Small intestine (tissue), 7 donors: ENCODE data around the gene IFNAR2. TPM values are rescaled to one million over a fixed set of nuclear protein-coding genes. Genes with fewer than 3 reads are reported as not detected.

Experiments used
- DNase-seq, 2 donors: peaks; one replicate each; pipeline versions ENCODE4 v3.0.0 to v3.0.0-alpha.2; 2013
- FAIRE-seq: peaks from 2 replicates; lab custom pipeline; 2012; peaks lifted over from hg19 to GRCh38; lab: Jason Lieb, UNC
- H3K27ac ChIP-seq, 3 donors: one replicate each; pipeline ENCODE4 v1.5.1; 2013; ENCODE audit warnings: low read length in 2 of 3, mild to moderate bottlenecking in 2 of 3, control low read depth in 1 of 3, inconsistent platforms in 1 of 3, low read depth in 1 of 3, moderate library complexity in 1 of 3
- H3K27me3 ChIP-seq, 3 donors: one replicate each; pipeline ENCODE4 v1.6.1; 2013; ENCODE audit warnings: low read length in 3 of 3, inconsistent platforms in 1 of 3; ENCODE audit not compliant: control insufficient read depth in 3 of 3, insufficient read depth in 3 of 3
- H3K36me3 ChIP-seq, 3 donors: one replicate each; pipeline ENCODE4 v1.6.1; 2013; ENCODE audit warnings: low read length in 3 of 3, inconsistent platforms in 1 of 3, low read depth in 1 of 3, mild to moderate bottlenecking in 1 of 3, moderate library complexity in 1 of 3; ENCODE audit not compliant: control insufficient read depth in 3 of 3, insufficient read depth in 2 of 3
- H3K4me1 ChIP-seq, 3 donors: one replicate each; pipeline ENCODE4 v1.6.1; 2013; ENCODE audit warnings: low read length in 2 of 3, inconsistent platforms in 1 of 3, low read depth in 1 of 3, mild to moderate bottlenecking in 1 of 3, moderate library complexity in 1 of 3; ENCODE audit not compliant: control insufficient read depth in 3 of 3, insufficient read depth in 2 of 3
- H3K4me3 ChIP-seq, 3 donors: one replicate each; pipeline ENCODE4 v1.5.1; 2013; ENCODE audit warnings: low read length in 3 of 3, control low read depth in 1 of 3, inconsistent platforms in 1 of 3, low read depth in 1 of 3, mild to moderate bottlenecking in 1 of 3, moderate library complexity in 1 of 3
- H3K9me3 ChIP-seq, 2 donors: one replicate each; pipeline ENCODE4 v1.6.1; 2013; ENCODE audit warnings: low read depth in 1 of 2, low read length in 1 of 2; ENCODE audit not compliant: control insufficient read depth in 2 of 2, insufficient read depth in 1 of 2
- WGBS, 3 donors: extraction: QIAGEN DNeasy Blood & Tissue Kit; methylation state at CpG; one replicate each; pipeline ENCODE4 v1.1.7; 2013; 5-methylcytosine and 5-hydroxymethylcytosine counted together
- polyA plus RNA-seq, 4 donors: library from polyadenylated mRNA; stranded (reverse) in 3 of 4; unstranded in 1 of 4; fragments of 200-250 nt in 3 of 4; fragments of 120-200 nt in 1 of 4; gene quantifications; one replicate each; pipeline versions ENCODE4 v1.2.1 to v1.2.3, GENCODE V29; 2013
- donor health status: healthy with polysubstance abuse.
- donor health status: control.
- donor health status: control.
- donor health status: Bipolar disorder and iron deficiency.
- donor health status: healthy.

IFNAR2 gene
- polyA plus RNA-seq, 4 donors = 4.9 to 29.7 (median 14.2) TPM

DNA sequence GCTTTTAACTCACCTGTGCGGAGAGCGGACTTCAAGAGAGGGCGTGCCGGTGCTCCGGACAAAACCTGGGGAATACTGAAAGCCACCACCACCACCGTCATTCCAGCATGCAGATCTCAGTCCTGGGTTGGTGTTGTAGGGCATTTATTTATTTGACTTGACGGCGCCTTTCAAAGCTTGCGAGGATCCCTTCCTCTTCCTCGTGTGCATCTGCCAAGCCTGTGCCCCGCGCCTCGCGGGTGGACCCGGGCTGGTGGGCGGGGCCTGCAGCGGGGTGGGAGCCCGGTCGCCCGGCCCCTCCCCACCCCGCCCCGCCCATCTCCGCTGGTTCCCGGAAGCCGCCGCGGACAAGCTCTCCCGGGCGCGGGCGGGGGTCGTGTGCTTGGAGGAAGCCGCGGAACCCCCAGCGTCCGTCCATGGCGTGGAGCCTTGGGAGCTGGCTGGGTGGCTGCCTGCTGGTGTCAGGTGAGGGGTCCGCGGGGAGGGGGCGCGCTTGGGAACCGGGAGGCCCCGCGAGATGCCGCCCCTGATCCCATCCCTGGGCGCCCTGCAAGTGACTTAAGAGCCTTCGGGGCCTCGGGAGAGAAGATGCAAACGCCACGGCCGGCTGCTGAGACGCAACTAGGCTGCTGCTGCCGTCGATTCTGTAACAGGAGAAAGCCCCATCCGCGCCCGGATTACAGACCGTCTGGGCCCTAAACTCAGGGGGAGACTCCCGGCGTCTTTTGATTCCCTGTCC, 36.5 kb downstream of the IFNAR2 start, which contains the start of gene IL10RB:
Gene IL10RB (plus strand): TSS at position 318 of the 739 bp plus-strand sequence. CDS start 99 bp downstream, at position 417.
- 1 to 3% (median 1%) methylated on average over 38 to 60 of the region's 60 CpGs for WGBS, 3 donors
- DNase-seq = peak; percentile 81 to 91
- Histone ChIP-seq H3K27me3 (no peaks in the 10 kb centered on the region), H3K4me1 (peaks cover 4 to 26% (median 17%) of the 10 kb centered on the region in 3 donors), H3K9me3 (no peaks in the 10 kb centered on the region), H3K4me3 (peak within 1 kb of the TSS; percentile 84 to 99 (median 86)), H3K36me3 (peaks cover 0 to 50% (median 9%) of the 10 kb centered on the region in 3 donors), H3K27ac (peak within 1 kb of the TSS; percentile 70 to 96 (median 94))
- no peak for FAIRE-seq

DNA sequence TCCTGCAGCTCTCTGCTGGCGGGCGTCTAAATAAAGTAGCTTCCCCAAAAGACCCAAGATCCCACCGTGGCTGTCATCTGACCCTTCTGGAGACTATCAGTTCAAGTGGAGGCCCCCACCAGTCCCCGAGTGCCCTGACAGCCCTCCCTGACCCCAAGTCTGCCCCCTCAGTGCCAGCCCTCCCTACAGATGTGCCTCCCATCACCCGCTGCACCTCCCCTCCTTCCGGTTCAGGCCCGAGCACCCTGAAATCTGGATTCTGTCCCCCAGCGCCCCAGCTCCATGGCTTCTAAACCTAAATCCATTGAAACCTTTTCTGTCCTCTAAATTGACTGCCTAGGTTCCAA, 37.0 kb downstream of the IFNAR2 start:
- no peaks in the 10 kb centered on the region for H3K9me3 ChIP-seq
- no peaks in the 10 kb centered on the region for H3K27me3 ChIP-seq
- peak; percentile 23 to 51 for DNase-seq
- peaks cover 0 to 47% (median 10%) of the 10 kb centered on the region in 3 donors for H3K36me3 ChIP-seq
- peaks cover 4 to 26% (median 17%) of the 10 kb centered on the region in 3 donors for H3K4me1 ChIP-seq
- peak overlapping the region; percentile 84 to 99 (median 86) for H3K4me3 ChIP-seq
- WGBS, 3 donors = 2 to 3% (median 2%) methylated on average over 8 of the region's 8 CpGs
- H3K27ac ChIP-seq = peak overlapping the region; percentile 70 to 96 (median 94)
- no peak for FAIRE-seq

DNA sequence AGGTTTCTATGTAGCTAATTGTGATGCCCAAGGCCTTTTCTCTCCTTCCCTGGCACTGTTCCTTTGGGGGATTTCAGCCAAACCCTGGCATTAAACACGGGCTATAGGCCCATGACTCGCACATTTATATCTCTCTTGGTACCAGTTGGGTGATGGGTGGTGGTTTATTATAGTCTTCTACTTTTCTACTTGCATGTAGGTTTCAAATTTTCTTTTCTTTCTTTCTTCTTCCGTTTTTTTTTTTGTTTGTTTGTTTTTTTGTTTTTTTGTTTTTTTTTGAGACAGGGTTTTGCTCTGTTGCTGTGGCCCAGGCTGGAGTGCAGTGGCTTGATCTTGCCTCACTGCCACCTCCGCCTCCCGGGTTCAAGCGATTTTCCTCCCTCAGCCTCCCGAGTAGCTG, 37.5 kb downstream of the IFNAR2 start:
- Histone ChIP-seq H3K36me3 (peaks cover 0 to 45% (median 10%) of the 10 kb centered on the region in 3 donors), H3K4me3 (peak overlapping the region; percentile 84 to 99 (median 86)), H3K27ac (peak overlapping the region; percentile 77 to 96 (median 94)), H3K27me3 (no peaks in the 10 kb centered on the region), H3K9me3 (no peaks in the 10 kb centered on the region), H3K4me1 (peaks cover 4 to 26% (median 17%) of the 10 kb centered on the region in 3 donors)
- FAIRE-seq (no peak), DNase-seq (peak in 1 of 2 donors; percentile 6)
- 65 to 73% (median 68%) methylated on average over 7 of the region's 7 CpGs for WGBS, 3 donors

DNA sequence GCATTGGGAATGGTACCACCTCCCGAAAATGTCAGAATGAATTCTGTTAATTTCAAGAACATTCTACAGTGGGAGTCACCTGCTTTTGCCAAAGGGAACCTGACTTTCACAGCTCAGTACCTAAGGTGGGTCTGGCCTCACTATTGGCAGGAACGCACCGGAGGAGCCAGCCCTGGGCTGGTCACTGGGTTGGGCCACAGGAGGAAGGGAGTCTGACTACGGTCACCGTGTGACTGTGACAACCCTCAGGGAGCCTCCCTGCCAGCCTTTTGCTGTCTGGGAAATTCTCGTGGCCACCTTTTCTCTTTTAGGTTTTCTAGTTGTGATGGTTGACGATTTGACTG, 38.6 kb downstream of the IFNAR2 start:
- Histone ChIP-seq H3K4me1 (peaks cover 4 to 26% (median 17%) of the 10 kb centered on the region in 3 donors), H3K9me3 (no peaks in the 10 kb centered on the region), H3K4me3 (no peak overlapping the region), H3K36me3 (peaks cover 0 to 41% (median 9%) of the 10 kb centered on the region in 3 donors), H3K27ac (peak overlapping the region; percentile 77 to 96 (median 77)), H3K27me3 (no peaks in the 10 kb centered on the region)
- no peak for FAIRE-seq
- peak; percentile 22 to 23 for DNase-seq
- 74 to 81% (median 78%) methylated on average over 7 of the region's 7 CpGs for WGBS, 3 donors

DNA sequence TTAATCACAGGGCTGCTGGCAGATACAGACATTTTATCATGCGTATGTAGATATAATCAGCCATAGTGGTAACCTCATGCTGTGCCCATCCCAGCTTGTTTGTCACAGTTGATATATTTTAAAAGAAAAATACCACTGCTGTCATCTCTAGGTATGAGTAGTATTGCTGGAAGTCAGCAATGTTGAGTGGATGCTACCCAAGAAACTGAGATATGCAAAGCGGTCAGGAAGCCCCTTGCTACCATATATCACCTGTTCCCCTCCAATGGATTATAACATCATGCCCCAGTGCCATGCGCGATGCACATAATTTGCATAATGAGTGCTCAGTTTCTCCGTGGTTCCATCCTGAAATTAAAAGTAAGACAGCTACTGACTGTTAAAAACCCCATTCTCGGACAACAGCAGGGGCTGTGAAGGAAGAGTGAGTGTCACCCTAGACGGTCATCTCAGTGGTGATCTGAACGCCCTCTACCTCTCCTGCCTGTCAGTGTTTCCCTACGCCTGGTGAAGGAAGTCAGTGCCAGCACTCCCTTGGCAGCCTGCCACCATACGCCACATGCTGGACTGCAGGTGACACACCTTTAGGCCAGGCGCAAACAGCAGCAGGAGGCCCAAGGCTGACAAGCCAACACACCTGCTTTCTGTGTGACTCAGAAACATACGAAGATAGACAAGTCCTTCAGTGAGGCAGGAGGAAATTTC, 39.2 kb downstream of the IFNAR2 start:
- Histone ChIP-seq H3K9me3 (no peaks in the 10 kb centered on the region), H3K4me1 (peaks cover 4 to 26% (median 17%) of the 10 kb centered on the region in 3 donors), H3K27ac (peak overlapping the region; percentile 77 to 96 (median 77)), H3K36me3 (peaks cover 2 to 36% (median 9%) of the 10 kb centered on the region in 3 donors), H3K4me3 (no peak overlapping the region), H3K27me3 (no peaks in the 10 kb centered on the region)
- FAIRE-seq (no peak), DNase-seq (peak; percentile 95 to 99)
- WGBS, 3 donors = 23 to 53% (median 41%) methylated on average over 12 of the region's 12 CpGs

DNA sequence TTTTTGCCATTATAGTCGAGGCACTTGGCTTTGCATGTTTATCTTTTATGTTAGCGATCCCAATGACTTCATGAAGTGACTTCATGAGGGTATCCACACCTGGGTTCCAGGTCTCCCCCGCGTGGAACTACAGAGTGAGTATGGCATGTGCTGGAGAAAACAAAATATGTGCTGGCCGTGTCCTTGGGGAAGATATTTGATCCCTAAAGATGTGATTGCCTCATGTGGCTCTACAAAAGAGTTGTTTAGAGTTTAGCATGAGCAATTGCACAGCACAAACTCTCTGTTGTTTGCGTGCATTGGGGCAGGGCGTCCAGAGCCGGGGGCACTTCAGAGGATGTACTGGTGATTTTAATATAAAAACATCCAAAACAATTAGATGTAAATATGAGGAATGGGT, 41.2 kb downstream of the IFNAR2 start:
- H3K27ac ChIP-seq = no peak overlapping the region
- WGBS, 3 donors = 90 to 94% (median 91%) methylated on average over 8 of the region's 8 CpGs
- peaks cover 4 to 20% (median 13%) of the 10 kb centered on the region in 3 donors for H3K4me1 ChIP-seq
- H3K4me3 ChIP-seq = no peak overlapping the region
- H3K9me3 ChIP-seq = peaks cover 0 to 2% of the 10 kb centered on the region in 2 donors
- peaks cover 3 to 32% (median 14%) of the 10 kb centered on the region in 3 donors for H3K36me3 ChIP-seq
- no peak for FAIRE-seq
- no peaks in the 10 kb centered on the region for H3K27me3 ChIP-seq
- DNase-seq = no peak

DNA sequence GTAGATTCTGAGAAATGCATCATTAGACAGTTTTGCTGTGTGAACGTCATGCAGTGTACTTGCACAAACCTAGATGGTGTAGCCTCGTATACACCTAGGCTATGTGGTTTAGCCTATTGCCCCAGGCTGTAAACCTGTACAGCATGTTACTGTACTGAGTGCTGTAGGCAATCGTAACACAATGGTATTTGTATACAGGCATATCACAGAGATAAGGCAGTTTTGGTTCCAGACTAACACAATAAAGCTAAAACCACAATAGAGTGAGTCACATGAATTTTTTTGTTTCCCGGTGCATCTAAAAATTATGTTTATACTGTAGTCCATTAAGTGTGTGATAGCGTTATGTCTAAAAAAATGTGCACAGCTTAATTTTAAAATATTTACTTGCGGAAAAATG, 43.3 kb downstream of the IFNAR2 start:
- FAIRE-seq (no peak), DNase-seq (no peak)
- Histone ChIP-seq H3K27me3 (no peaks in the 10 kb centered on the region), H3K27ac (no peak overlapping the region), H3K4me3 (no peak overlapping the region), H3K9me3 (peaks cover 0 to 2% of the 10 kb centered on the region in 2 donors), H3K4me1 (peaks cover 0 to 13% (median 7%) of the 10 kb centered on the region in 3 donors), H3K36me3 (peaks cover 3 to 34% (median 19%) of the 10 kb centered on the region in 3 donors)
- 82 to 91% (median 85%) methylated on average over 6 of the region's 6 CpGs for WGBS, 3 donors

DNA sequence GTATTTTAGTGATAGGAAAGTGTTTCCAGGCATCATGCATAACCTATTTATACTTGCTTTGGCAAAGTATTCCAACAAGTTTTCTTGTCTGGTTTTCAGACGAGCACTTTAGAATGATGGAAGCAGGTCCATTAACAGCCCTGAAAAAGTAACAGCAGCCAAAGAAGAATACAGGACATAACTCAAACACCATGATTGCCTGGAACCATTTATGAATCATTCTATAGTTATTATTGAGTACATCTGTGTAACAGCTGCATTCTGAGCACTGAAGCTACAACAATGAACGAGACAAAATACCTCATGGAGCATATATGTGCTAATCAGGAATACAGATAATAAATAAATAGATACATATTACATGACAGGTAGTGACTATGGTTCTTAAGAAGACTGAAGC, 49.0 kb downstream of the IFNAR2 start:
- Histone ChIP-seq H3K4me3 (no peak overlapping the region), H3K36me3 (peaks cover 10 to 41% (median 35%) of the 10 kb centered on the region in 3 donors), H3K27ac (no peak overlapping the region), H3K27me3 (no peaks in the 10 kb centered on the region), H3K4me1 (no peaks in the 10 kb centered on the region), H3K9me3 (peaks cover 0 to 7% of the 10 kb centered on the region in 2 donors)
- DNase-seq (no peak), FAIRE-seq (no peak)
- 90 to 97% (median 91%) methylated on average over 2 of the region's 2 CpGs for WGBS, 3 donors
